ENCODE measurements around the gene RNF145.
"Not testable (repeated sequence)": the region's sequence is repeated elsewhere in the genome, so short reads cannot be mapped to it uniquely, and the experiment has no call there.

RNF145 gene

GRCh38 chr5:159157552-159157951 lies 51.8 kb downstream of the RNF145 start:
- DNase-seq (ENCODE audit: low spot score) = no peak

DNA sequence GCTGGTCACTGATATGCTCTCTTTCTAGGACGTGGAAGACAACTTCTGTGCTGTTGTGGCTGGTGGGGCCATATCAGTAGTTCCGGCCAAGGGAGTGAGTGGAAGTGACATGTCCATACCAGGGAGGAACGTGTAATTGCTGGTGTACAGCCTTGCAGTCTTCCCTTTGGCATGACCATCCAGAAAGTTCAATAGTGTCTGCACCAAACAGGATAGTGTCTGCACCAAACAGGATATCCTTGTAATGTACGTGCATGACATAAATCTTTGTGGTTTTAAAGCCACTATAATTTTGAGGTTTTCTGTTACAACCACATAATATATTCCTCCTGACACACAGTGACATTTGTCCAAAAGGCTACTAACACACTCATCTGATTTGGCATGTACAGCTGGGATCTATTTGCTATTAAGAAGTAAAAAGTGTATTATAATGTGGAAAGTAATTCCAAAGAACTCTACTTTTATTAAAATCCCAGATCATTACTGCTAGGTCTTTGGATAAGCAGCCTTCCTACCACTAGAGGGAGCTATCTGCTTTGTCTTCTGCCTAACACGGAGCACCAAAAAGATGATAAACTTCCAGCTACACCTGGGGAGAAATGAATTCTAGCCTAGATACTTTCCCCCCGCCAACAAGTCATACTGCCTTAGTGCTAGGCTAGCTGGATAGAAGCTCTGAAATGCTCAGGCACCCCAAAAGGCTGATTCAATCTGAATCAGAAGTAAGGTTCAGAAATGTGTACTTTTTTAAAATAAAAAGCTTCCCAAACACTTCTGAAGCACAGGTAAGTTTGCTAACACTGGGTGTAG lies 52.7 kb downstream of the RNF145 start:
- peak; percentile 74 for DNase-seq (ENCODE audit: low spot score)

GRCh38 chr5:159155960-159156359 lies 53.4 kb downstream of the RNF145 start:
- no peak for DNase-seq (ENCODE audit: low spot score)

DNA sequence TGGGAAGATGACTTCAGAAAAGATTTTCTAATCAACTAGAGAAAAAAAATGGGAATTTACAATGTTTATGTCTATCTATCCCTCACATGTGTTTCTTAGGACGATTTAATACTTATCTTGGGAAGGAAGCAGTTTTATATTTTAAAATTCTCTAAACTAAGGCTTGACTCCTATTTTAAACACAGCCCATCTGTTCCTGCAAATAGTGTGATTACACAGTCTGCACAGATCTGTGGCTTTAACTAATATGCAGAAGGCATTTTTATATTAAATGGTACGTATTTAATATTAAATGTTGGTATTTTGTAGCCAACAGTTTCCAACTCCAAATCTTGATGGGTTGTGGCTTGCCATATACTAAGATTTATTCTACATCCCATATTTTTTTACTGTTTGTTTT lies 56.5 kb downstream of the RNF145 start:
- DNase-seq (ENCODE audit: low spot score) = no peak

GRCh38 chr5:159149085-159149484 lies 60.3 kb downstream of the RNF145 start:
- no peak for DNase-seq (ENCODE audit: low spot score)

- DNase-seq (ENCODE audit: low spot score) = no peak
Measured at GRCh38 chr5:159147976-159148375, 61.4 kb downstream of the RNF145 start.

DNA sequence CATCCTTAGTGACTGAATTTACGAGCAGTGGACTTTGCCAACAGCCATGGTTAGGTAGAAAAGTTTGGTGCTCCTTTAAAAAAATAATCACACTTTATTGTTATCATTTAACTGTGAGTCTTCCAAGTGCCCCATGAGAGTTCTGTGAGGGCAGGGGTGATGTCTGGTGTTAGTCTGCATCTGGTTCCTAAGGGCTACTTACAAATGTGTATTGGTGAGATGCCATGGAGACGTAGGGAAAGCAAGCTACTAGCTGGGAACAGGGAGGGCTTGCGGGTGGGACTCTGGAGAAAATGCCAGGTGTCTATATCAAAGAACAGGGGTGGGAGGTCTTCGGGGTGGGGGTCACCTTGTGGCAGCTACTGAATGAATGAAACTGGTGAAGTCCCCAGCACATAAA lies 62.5 kb downstream of the RNF145 start:
- DNase-seq (ENCODE audit: low spot score) = no peak

DNA sequence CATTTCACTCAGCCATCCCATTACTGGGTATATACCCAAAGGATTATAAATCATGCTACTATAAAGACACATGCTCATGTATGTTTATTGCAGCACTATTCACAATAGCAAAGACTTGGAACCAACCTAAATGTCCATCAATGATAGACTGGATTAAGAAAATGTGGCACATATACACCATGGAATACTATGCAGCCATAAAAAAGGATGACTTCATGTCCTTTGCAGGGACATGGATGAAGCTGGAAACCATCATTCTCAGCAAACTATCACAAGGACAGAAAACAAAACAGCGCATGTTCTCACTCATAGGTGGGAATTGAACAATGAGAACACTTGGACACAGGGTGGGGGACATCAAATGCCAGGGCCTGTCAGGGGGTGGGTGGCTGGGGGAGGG lies 64.2 kb downstream of the RNF145 start:
- DNase-seq (ENCODE audit: low spot score) = not testable (repeated sequence)

DNA sequence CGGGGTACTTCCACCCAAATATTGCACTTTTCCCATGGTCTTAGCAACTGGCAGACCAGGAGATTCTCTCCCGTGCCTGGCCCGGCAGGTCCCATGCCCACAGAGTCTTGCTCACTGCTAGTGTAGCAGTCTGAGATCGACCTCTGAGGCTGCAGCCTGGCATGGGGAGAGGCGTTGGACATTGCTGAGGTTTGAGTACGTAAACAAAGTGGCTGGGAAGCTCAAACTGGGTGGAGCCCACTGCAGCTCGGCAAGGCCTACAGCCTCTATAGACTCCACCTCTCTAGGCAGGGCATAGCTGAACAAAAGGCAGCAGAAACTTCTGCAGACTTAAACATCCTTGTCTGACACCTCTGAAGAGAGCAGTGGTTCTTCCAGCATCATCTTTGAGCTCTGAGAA lies 69.6 kb downstream of the RNF145 start:
- no peak for DNase-seq (ENCODE audit: low spot score)

- peak; percentile 67 for DNase-seq (ENCODE audit: low spot score)
Measured at GRCh38 chr5:159135896-159136531, 73.3 kb downstream of the RNF145 start.

- peak; percentile 81 for DNase-seq (ENCODE audit: low spot score)
Measured at GRCh38 chr5:159133041-159133741, 76.2 kb downstream of the RNF145 start.

GRCh38 chr5:159132429-159133040 lies 76.8 kb downstream of the RNF145 start:
- DNase-seq (ENCODE audit: low spot score) = no peak

GRCh38 chr5:159131951-159132350 lies 77.4 kb downstream of the RNF145 start:
- no peak for DNase-seq (ENCODE audit: low spot score)

- no peak for DNase-seq (ENCODE audit: low spot score)
Measured at GRCh38 chr5:159130871-159131270, 78.5 kb downstream of the RNF145 start.

- no peak for DNase-seq (ENCODE audit: low spot score)
Measured at GRCh38 chr5:159128070-159128541, 81.2 kb downstream of the RNF145 start.

GRCh38 chr5:159123700-159124099 lies 85.7 kb downstream of the RNF145 start:
- no peak for DNase-seq (ENCODE audit: low spot score)

DNA sequence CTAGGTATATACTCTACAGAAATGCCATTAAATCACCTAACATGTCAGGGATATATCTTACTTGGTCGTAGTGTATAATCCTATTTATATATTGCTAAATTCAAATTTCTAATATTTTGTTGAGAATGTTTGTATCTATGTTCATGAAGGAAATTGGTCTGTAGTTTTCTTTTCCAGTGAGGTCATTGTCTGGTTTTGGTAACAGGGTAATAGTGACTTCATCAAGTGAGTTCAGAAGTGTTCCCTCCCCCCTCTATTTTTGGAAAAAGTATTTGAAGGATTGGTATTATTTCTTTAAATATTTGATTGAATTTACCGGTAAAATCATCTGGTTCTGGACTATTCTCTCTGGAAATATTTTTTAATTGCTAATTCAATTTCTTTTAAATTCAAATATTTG lies 86.2 kb downstream of the RNF145 start:
- DNase-seq (ENCODE audit: low spot score) = no peak

DNA sequence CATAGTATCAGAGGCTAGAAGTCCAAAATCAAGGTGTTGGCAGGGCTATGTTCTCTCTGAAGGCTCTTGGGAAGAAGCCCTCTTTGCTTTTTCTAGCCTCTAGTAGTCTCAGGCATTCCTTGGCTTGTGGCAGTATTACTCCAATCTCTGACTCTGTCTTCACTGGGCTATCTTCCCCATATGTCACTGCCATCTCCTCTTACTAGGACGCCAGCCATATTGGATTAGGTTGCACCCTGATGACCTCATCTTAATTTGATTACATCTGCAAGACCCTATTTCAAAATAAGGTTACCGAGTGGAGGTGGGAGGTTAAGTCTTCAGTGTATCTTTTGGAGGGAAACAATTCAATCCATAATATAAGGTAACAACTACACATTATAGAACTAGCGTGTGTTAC lies 88.3 kb downstream of the RNF145 start:
- no peak for DNase-seq (ENCODE audit: low spot score)

DNA sequence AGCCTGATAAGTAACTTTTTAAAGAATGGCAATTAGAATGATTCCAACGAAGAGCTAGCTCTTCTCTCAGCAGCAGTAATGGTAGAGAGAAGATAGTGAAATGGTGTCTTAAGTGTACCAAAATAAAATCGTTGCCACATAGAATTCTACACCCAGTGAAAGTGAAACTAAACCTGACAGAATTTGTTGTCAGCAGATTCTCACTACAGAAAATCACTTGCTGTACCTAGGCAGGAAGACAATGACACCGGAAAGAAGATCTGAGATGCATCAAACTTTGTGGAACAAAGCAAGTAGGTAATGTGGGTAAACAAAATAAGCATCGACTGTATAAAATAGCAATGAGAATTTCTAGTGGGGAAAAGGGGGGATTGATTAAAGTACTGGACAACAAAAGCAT lies 88.9 kb downstream of the RNF145 start:
- no peak for DNase-seq (ENCODE audit: low spot score)

GRCh38 chr5:159119842-159120241 lies 89.5 kb downstream of the RNF145 start:
- DNase-seq (ENCODE audit: low spot score) = not testable (repeated sequence)

DNA sequence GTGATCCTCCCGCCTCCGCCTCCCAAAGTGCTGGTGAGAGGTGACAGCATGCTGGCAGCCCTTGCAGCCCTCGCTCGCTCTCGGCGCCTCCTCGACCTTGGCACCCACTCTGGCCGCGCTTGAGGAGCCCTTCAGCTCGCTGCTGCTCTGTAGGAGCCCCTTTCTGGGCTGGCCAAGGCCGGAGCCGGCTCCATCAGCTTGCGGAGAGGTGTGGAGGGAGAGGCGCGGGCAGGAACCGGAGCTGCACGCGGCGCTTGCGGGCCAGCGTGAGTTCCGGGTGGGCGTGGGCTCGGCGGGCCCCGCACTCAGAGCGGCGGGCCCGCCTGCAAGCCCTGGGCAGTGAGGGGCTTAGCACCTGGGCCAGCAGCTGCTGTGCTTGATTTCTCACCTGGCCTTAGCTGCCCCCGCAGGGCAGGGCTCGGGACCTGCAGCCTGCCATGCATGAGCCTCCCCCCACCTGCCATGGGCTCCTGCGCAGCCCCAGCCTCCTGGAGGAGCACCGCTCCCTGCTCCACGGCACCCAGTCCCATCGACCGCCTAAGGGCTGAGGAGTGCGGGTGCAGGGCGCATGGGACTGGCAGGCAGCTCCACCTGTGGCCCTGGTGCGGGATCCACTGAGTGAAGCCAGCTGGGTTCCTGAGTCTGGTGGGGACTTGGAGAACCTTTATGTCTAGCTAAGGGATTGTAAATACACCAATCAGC lies 90.2 kb downstream of the RNF145 start:
- not testable (repeated sequence) for DNase-seq (ENCODE audit: low spot score)

GRCh38 chr5:159113405-159113804 lies 95.9 kb downstream of the RNF145 start:
- no peak for DNase-seq (ENCODE audit: low spot score)

All from AG20443 (cell line).